H9 (cell line): ENCODE data around the gene MAP3K2. TPM values are rescaled to one million over a fixed set of nuclear protein-coding genes. Genes with fewer than 3 reads are reported as not detected.

Experiments
- DNase-seq: peaks from one replicate; pipeline ENCODE4 v3.0.0-alpha.2; 2017
- H2AFZ ChIP-seq: one replicate; pipeline ENCODE4 v1.6.1; 2013; ENCODE audit warnings: mild to moderate bottlenecking, low read length, control low read depth, moderate library complexity
- H2AK5ac ChIP-seq: 2 replicates; pipeline ENCODE4 v1.6.1; 2013; ENCODE audit warnings: low read length, control low read depth, mixed read lengths; ENCODE audit not compliant: insufficient read length
- H2BK120ac ChIP-seq: one replicate; pipeline ENCODE4 v1.6.1; 2013; ENCODE audit warnings: low read depth, mild to moderate bottlenecking, low read length, control low read depth, inconsistent platforms; ENCODE audit not compliant: poor library complexity, severe bottlenecking
- H2BK12ac ChIP-seq: 2 replicates; pipeline ENCODE4 v1.6.1; 2013; ENCODE audit warnings: low read length, control low read depth, mixed read lengths, low read depth; ENCODE audit not compliant: insufficient read length
- H2BK15ac ChIP-seq: 2 replicates; pipeline ENCODE4 v1.6.1; 2013; ENCODE audit warnings: low read depth, low read length, control low read depth
- H2BK20ac ChIP-seq: one replicate; pipeline ENCODE4 v1.6.1; 2013; ENCODE audit warnings: low read depth, mild to moderate bottlenecking, low read length, control low read depth, inconsistent platforms; ENCODE audit not compliant: poor library complexity, severe bottlenecking
- H2BK5ac ChIP-seq: 2 replicates; pipeline ENCODE4 v1.6.1; 2013; ENCODE audit warnings: low read length, control low read depth, mixed read lengths; ENCODE audit not compliant: insufficient read length
- H3K14ac ChIP-seq: 2 replicates; pipeline ENCODE4 v1.6.1; 2013; ENCODE audit warnings: low read length, control low read depth; ENCODE audit not compliant: insufficient read depth
- H3K18ac ChIP-seq: 2 replicates; pipeline ENCODE4 v1.6.1; 2013; ENCODE audit warnings: low read depth, mild to moderate bottlenecking, mixed read lengths, low read length, control low read depth; ENCODE audit not compliant: insufficient read length
- H3K23ac ChIP-seq: 2 replicates; pipeline ENCODE4 v1.6.1; 2013; ENCODE audit warnings: low read length, control low read depth, mixed read lengths, low read depth; ENCODE audit not compliant: insufficient read length
- H3K23me2 ChIP-seq: 2 replicates; pipeline ENCODE4 v1.6.1; 2013; ENCODE audit warnings: low read depth, mild to moderate bottlenecking, mixed read lengths, low read length, control low read depth; ENCODE audit not compliant: insufficient read length, poor library complexity, severe bottlenecking
- H3K27ac ChIP-seq: 2 replicates; pipeline ENCODE4 v1.5.1; 2013; ENCODE audit warnings: low read length, control low read depth, mixed read lengths, low read depth; ENCODE audit not compliant: insufficient read length
- H3K27me3 ChIP-seq: 2 replicates; pipeline ENCODE4 v1.6.1; 2013; ENCODE audit warnings: low read length, control low read depth, inconsistent platforms; ENCODE audit not compliant: insufficient read depth
- H3K4ac ChIP-seq: 2 replicates; pipeline ENCODE4 v1.6.1; 2013; ENCODE audit warnings: low read depth, mild to moderate bottlenecking, control low read depth, inconsistent platforms, low read length, moderate library complexity
- H3K4me1 ChIP-seq: 2 replicates; pipeline ENCODE4 v1.6.1; 2013; ENCODE audit warnings: low read length, control low read depth, inconsistent platforms; ENCODE audit not compliant: insufficient read depth
- H3K4me2 ChIP-seq: 2 replicates; pipeline ENCODE4 v1.6.1; 2013; ENCODE audit warnings: low read length, control low read depth, mixed read lengths; ENCODE audit not compliant: insufficient read length, insufficient read depth
- H3K56ac ChIP-seq: 2 replicates; pipeline ENCODE4 v1.6.1; 2013; ENCODE audit warnings: low read depth, mild to moderate bottlenecking, mixed read lengths, low read length, control low read depth; ENCODE audit not compliant: insufficient read length
- H3K79me1 ChIP-seq: 2 replicates; pipeline ENCODE4 v1.6.1; 2013; ENCODE audit warnings: low read depth, mild to moderate bottlenecking, moderate library complexity, low read length, control low read depth, inconsistent platforms; ENCODE audit not compliant: insufficient read depth, poor library complexity, severe bottlenecking
- H3K79me2 ChIP-seq: 2 replicates; pipeline ENCODE4 v1.6.1; 2013; ENCODE audit warnings: low read length, control low read depth, inconsistent platforms; ENCODE audit not compliant: insufficient read depth
- H3K9ac ChIP-seq: 2 replicates; pipeline ENCODE4 v1.6.1; 2013; ENCODE audit warnings: low read length, control low read depth, mixed read lengths; ENCODE audit not compliant: insufficient read length; ENCODE audit errors: extremely low read depth
- H3K9me3 ChIP-seq: one replicate; pipeline ENCODE4 v1.6.1; 2013; ENCODE audit warnings: low read depth, low read length, inconsistent platforms; ENCODE audit not compliant: control insufficient read depth
- H3T11ph ChIP-seq: one replicate; pipeline ENCODE4 v1.6.1; 2013; ENCODE audit warnings: mild to moderate bottlenecking, low read length, control low read depth, inconsistent platforms
- H4K20me1 ChIP-seq: one replicate; pipeline ENCODE4 v1.6.1; 2013; ENCODE audit not compliant: control insufficient read depth, insufficient read length, insufficient read depth
- H4K5ac ChIP-seq: 2 replicates; pipeline ENCODE4 v1.6.1; 2013; ENCODE audit warnings: low read depth, mild to moderate bottlenecking, mixed read lengths, low read length, control low read depth; ENCODE audit not compliant: insufficient read length
- H4K8ac ChIP-seq: replicated peaks from 2 replicates; pipeline ENCODE4 v1.6.1; 2013; ENCODE audit warnings: low read length, control low read depth, mixed read lengths, low read depth; ENCODE audit not compliant: insufficient read length
- H4K91ac ChIP-seq: 2 replicates; pipeline ENCODE4 v1.6.1; 2013; ENCODE audit warnings: low read depth, mild to moderate bottlenecking, moderate library complexity, mixed read lengths, low read length, control low read depth; ENCODE audit not compliant: insufficient read length
- H3K27ac Mint-ChIP-seq, 3 experiments: 2 replicates in 2 of 3; 3 replicates in 1 of 3; pipeline ENCODE4 v1.8.0; 2020 to 2021; ENCODE audit warnings: mixed read lengths in 3 of 3, mild to moderate bottlenecking in 1 of 3, moderate library complexity in 1 of 3
- H3K27me3 Mint-ChIP-seq: 2 replicates; pipeline ENCODE4 v1.8.0; 2021; ENCODE audit warnings: low read depth, mild to moderate bottlenecking, moderate library complexity, mixed read lengths
- H3K36me3 Mint-ChIP-seq, 3 experiments: 2 replicates in 2 of 3; 3 replicates in 1 of 3; pipeline ENCODE4 v1.8.0; 2020 to 2021; ENCODE audit warnings: low read depth in 3 of 3, mixed read lengths in 3 of 3; ENCODE audit not compliant: insufficient read depth in 1 of 3
- H3K4me1 Mint-ChIP-seq, 2 experiments: 2 replicates each; pipeline ENCODE4 v1.8.0; 2020; ENCODE audit warnings: mixed read lengths in 2 of 2
- H3K4me3 Mint-ChIP-seq, 2 experiments: 2 replicates in 1 of 2; 3 replicates in 1 of 2; pipeline ENCODE4 v1.8.0; 2020 to 2021; ENCODE audit warnings: mild to moderate bottlenecking in 2 of 2, mixed read lengths in 2 of 2, moderate library complexity in 1 of 2
- H3K9me3 Mint-ChIP-seq, 2 experiments: 2 replicates in 1 of 2; 3 replicates in 1 of 2; pipeline ENCODE4 v1.8.0; 2020; ENCODE audit warnings: mild to moderate bottlenecking in 2 of 2, mixed read lengths in 2 of 2, moderate library complexity in 1 of 2
- CTCF ChIP-seq: fragments of 200-600 bp; sonication (generic); conservative IDR thresholded peaks from 3 replicates; pipeline ENCODE4 v1.8.0; 2021; ENCODE audit warnings: antibody characterized with exemption, mild to moderate bottlenecking
- WGBS: extraction: QIAGEN DNeasy Blood & Tissue Kit; methylation state at CpG from one replicate; pipeline ENCODE4 v1.1.7; 2013; ENCODE audit warnings: missing lambda C conversion rate, low lambda C conversion rate, mixed read lengths; ENCODE audit not compliant: insufficient read length; ENCODE audit errors: extremely low coverage; 5-methylcytosine and 5-hydroxymethylcytosine counted together
- total RNA-seq: library from RNA; stranded (reverse); gene quantifications from 2 replicates; pipeline ENCODE4 v1.2.1, GENCODE V29; 2021

The MAP3K2 gene
- total RNA-seq, 1 experiment from 2014 or later = 25.8 TPM

DNA sequence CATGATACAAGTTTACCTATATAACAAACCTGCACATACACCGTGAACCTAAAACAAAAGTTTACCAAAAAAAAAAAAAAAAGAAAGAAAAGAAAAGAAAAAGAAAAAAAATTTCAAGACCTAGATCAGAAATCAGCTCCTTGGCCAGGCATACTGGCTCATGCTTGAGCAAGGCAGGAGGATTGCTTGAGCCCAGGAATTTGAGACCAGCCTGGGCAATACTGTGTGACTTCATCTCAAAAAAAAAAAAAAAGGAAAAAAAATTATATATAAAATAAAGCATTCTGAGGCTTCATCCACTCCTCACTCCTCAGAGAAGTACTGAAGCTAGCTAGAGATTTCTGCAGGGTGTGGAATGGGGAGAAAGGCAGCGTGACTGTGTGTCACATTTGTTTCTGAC, 18.7 kb upstream of the MAP3K2 start:
- H3K27me3 ChIP-seq = no peaks in the 10 kb centered on the region
- WGBS = no CpG with 5 or more reads among the region's 2 CpGs
- no peaks in the 10 kb centered on the region for H3K36me3 Mint-ChIP-seq
- H3K18ac ChIP-seq = no peak overlapping the region
- peaks cover 3% of the 10 kb centered on the region for H3K23me2 ChIP-seq
- no peak overlapping the region for H2BK20ac ChIP-seq
- H2AK5ac ChIP-seq = no peak overlapping the region
- no peak overlapping the region for H3K56ac ChIP-seq
- H3K79me2 ChIP-seq = no peaks in the 10 kb centered on the region
- no peak overlapping the region for H3K4ac ChIP-seq
- H4K20me1 ChIP-seq = no peaks in the 10 kb centered on the region
- H3K4me1 Mint-ChIP-seq = peaks cover 17 to 18% of the 10 kb centered on the region in 2 experiments
- H3K4me2 ChIP-seq = no peak overlapping the region
- no peak overlapping the region for H3K14ac ChIP-seq
- no peak overlapping the region for H2BK12ac ChIP-seq
- H3K27ac Mint-ChIP-seq = no peak overlapping the region
- H2BK120ac ChIP-seq = no peak overlapping the region
- H3K4me3 Mint-ChIP-seq = no peak overlapping the region
- no peak overlapping the region for H2BK5ac ChIP-seq
- H3K79me1 ChIP-seq = no peaks in the 10 kb centered on the region
- H3K9me3 Mint-ChIP-seq = no peaks in the 10 kb centered on the region
- no peaks in the 10 kb centered on the region for H3K9me3 ChIP-seq
- H3K23ac ChIP-seq = no peak overlapping the region
- H4K91ac ChIP-seq = no peak overlapping the region
- no peak overlapping the region for H2AFZ ChIP-seq
- H3K9ac ChIP-seq = no peak overlapping the region
- peaks cover 2% of the 10 kb centered on the region for H3K4me1 ChIP-seq
- H4K8ac ChIP-seq = no peak overlapping the region
- no peaks in the 10 kb centered on the region for H3K27me3 Mint-ChIP-seq
- TF ChIP-seq CTCF = no peak
- no peak for DNase-seq
- no peak overlapping the region for H2BK15ac ChIP-seq
- no peak overlapping the region for H3T11ph ChIP-seq
- no peak overlapping the region for H4K5ac ChIP-seq
- H3K27ac ChIP-seq = no peak overlapping the region
